GM10847 (cell line): ENCODE results near the gene TMEM255B.

Experiments used
- POLR2A ChIP-seq: IDR thresholded peaks from 2 replicates; pipeline ENCODE4 v1.6.1; 2011; ENCODE audit not compliant: insufficient read length; ENCODE audit errors: extremely low read depth

Gene TMEM255B

DNA sequence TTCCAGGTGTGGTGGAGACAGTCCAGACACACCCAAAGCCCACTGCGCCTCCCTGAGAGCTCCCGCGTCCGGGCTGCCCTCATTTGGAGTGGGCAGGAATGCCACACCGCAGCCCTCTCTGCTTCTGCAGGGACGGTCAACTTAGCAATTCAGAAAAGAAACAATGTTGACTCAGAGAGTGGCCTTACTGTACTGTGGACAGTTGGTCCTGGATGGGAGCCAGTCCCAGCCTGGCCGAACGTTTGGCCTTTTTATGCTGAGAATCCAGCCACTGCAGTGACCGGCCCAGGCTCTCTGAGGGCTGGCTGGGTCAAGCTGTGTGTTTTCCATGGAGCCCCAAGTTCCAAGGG lies 97.7 kb downstream of the TMEM255B start:
- TF ChIP-seq POLR2A: no peak

- no peak for TF ChIP-seq POLR2A
Measured at GRCh38 chr13:113857531-113858195, 98.6 kb downstream of the TMEM255B start.

DNA sequence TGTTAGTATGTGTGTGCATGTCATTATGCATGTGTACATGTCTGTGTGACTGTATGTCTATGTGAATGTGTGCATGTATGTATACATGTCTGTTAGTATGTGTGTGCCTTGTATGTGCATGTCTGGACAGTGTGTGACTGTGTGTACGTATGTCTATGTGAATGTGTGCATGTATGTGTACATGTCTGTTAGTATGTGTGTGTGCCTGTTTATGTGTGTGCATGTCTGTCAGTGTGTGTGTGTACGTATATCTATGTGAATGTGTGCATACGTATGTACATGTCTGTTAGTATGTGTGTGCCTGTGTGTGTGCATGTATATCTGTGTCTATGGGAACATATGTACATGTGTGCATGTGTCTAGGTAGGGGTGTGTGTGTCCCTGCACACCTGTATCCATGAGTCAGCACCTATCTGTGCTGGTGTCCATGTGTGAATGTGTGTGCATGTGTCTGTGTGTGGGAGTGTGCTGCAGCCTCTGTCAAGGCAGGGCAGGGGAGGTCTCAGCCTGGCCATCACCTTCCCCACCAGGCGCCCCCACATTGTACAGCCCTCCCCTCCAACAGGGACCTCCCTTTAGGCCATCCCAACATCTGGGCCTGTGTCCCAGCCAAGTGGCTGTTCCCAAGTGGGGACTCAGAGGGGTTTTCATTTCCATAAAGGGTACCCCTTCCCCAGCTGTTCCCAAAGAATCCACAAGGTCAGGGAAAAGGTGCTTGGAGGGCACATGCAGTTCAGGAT lies 100.5 kb downstream of the TMEM255B start:
- TF ChIP-seq POLR2A: no peak

GRCh38 chr13:113860051-113860664 lies 101.1 kb downstream of the TMEM255B start:
- TF ChIP-seq POLR2A: no peak

GRCh38 chr13:113860665-113861432 lies 101.8 kb downstream of the TMEM255B start:
- no peak for TF ChIP-seq POLR2A

- no peak for TF ChIP-seq POLR2A
Measured at GRCh38 chr13:113861433-113862030, 102.5 kb downstream of the TMEM255B start.

- no peak for TF ChIP-seq POLR2A
Measured at GRCh38 chr13:113862191-113862930, 103.3 kb downstream of the TMEM255B start.

- TF ChIP-seq POLR2A: no peak
Measured at GRCh38 chr13:113862931-113863523, 104.0 kb downstream of the TMEM255B start.

DNA sequence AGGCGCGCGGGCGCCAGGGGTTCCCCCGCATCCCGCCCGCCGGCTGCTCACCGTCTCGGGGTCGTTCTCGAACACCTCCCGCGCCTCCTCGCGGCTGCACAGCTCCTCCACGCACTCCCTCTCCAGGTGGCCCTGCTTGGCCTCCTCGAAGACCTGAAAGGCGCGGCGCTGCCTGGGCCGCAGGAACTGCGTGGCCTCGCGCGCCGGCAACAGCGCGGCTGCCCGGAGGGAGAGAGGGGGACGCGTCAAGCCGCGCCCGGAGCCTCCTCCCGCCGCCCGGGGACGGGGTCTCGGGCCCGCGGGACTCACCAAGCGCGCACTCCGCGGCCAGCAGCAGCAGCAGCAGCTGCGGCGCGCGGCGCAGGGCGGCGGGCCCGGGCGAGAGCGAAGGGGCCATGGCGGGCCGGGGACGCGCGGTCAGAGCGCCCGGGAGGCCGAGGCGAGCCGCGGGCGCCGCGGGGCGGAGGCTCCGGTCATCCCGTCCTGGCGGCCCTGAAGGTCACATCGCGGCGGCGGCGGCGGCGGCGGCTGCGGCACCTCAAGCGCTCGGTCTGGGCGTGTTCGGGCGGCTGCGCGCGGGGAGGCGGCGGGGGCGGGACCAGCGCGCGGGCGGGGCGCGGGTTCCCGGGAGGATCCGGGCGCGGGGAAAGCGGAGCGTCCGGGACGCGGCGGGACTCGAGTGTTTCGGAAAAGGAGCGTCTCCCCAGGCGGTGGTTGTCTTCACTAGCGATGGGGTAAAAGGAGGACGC lies 104.7 kb downstream of the TMEM255B start, which contains the start of gene GAS6:
Gene GAS6, minus strand, starts transcription at position 553 of the 749 bp plus-strand sequence. Its CDS starts 156 bp downstream, at position 397.
- no peak for TF ChIP-seq POLR2A

- no peak for TF ChIP-seq POLR2A
Measured at GRCh38 chr13:113864273-113864890, 105.4 kb downstream of the TMEM255B start.

- TF ChIP-seq POLR2A: no peak
Measured at GRCh38 chr13:113865427-113865826, 106.4 kb downstream of the TMEM255B start.
